ENCODE data around the gene SNN. TPM values are rescaled to one million over a fixed set of nuclear protein-coding genes. Genes with fewer than 3 reads are reported as not detected.

The SNN gene
- total RNA-seq, 1 experiment from 2014 or later, result 12.6 TPM

GRCh38 chr16:11629071-11630030 is 38.9 kb upstream of the SNN start:
- Histone ChIP-seq H3K9me3 (ENCODE audit: insufficient read depth, low read depth) (no peaks in the 10 kb centered on the region), H3K27me3 (ENCODE audit: insufficient read depth, low read depth) (no peaks in the 10 kb centered on the region), H2AFZ (no peak overlapping the region), H3K36me3 (ENCODE audit: low read depth) (no peaks in the 10 kb centered on the region), H3K4me1 (replicated peaks; ENCODE audit: insufficient read depth) (peaks cover 49% of the 10 kb centered on the region), H3K79me2 (ENCODE audit: low read depth) (no peaks in the 10 kb centered on the region), H3K27ac (peak overlapping the region; percentile 98), H3F3A (ENCODE audit: insufficient read depth, low read depth) (peaks cover 25% of the 10 kb centered on the region), H4K20me1 (ENCODE audit: insufficient read depth) (no peaks in the 10 kb centered on the region), H3K4me2 (peak overlapping the region; percentile 53), H3K9me2 (ENCODE audit: insufficient read depth) (no peaks in the 10 kb centered on the region), H3K4me3 (no peak overlapping the region)
- ChIA-PET POLR2A (ENCODE audit: unreplicated experiment) (interaction anchor here (0.6 kb wide), 1 partner anchor 34 kb away, joined by 7 read pairs; no protein-coding TSS in a partner anchor), CTCF (interaction anchor here (0.6 to 0.7 kb wide), 3 partner anchors 14 to 187 kb away, joined by 3 to 10 read pairs (median 5); no protein-coding TSS in a partner anchor)
- no peak for TF ChIP-seq EZH2 (IDR thresholded peaks at IDR 0.05; ENCODE audit: low read depth)
- TF ChIP-seq, protein P1, sequence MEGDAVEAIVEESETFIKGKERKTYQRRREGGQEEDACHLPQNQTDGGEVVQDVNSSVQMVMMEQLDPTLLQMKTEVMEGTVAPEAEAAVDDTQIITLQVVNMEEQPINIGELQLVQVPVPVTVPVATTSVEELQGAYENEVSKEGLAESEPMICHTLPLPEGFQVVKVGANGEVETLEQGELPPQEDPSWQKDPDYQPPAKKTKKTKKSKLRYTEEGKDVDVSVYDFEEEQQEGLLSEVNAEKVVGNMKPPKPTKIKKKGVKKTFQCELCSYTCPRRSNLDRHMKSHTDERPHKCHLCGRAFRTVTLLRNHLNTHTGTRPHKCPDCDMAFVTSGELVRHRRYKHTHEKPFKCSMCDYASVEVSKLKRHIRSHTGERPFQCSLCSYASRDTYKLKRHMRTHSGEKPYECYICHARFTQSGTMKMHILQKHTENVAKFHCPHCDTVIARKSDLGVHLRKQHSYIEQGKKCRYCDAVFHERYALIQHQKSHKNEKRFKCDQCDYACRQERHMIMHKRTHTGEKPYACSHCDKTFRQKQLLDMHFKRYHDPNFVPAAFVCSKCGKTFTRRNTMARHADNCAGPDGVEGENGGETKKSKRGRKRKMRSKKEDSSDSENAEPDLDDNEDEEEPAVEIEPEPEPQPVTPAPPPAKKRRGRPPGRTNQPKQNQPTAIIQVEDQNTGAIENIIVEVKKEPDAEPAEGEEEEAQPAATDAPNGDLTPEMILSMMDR (conservative IDR thresholded peaks at IDR 0.05), result no peak
- no TSS peak for BruUV-seq (replicated peaks)
- intact Hi-C loops (cut with micrococcal nuclease; ENCODE audit: unreplicated experiment), result no loop called here
- no peak for DNase-seq

- TF ChIP-seq EZH2 (IDR thresholded peaks at IDR 0.05; ENCODE audit: low read depth), result no peak
- TF ChIP-seq, protein P1 (conservative IDR thresholded peaks at IDR 0.05), result no peak
- Histone ChIP-seq H4K20me1 (ENCODE audit: insufficient read depth) (no peaks in the 10 kb centered on the region), H3F3A (ENCODE audit: insufficient read depth, low read depth) (peaks cover 25% of the 10 kb centered on the region), H3K27me3 (ENCODE audit: insufficient read depth, low read depth) (no peaks in the 10 kb centered on the region), H3K4me2 (peak overlapping the region; percentile 3), H3K27ac (peak overlapping the region; percentile 98), H3K36me3 (ENCODE audit: low read depth) (no peaks in the 10 kb centered on the region), H3K9me2 (ENCODE audit: insufficient read depth) (no peaks in the 10 kb centered on the region), H3K79me2 (ENCODE audit: low read depth) (no peaks in the 10 kb centered on the region), H3K9me3 (ENCODE audit: insufficient read depth, low read depth) (no peaks in the 10 kb centered on the region), H3K4me1 (replicated peaks; ENCODE audit: insufficient read depth) (peaks cover 49% of the 10 kb centered on the region), H3K4me3 (no peak overlapping the region), H2AFZ (no peak overlapping the region)
- peak; percentile 61 to 72 for DNase-seq
- ChIA-PET POLR2A (ENCODE audit: unreplicated experiment) (interaction anchor here (0.7 kb wide), 1 partner anchor 44 kb away, joined by 17 read pairs; no protein-coding TSS in a partner anchor), CTCF (interaction anchor here (0.6 to 0.7 kb wide), 4 partner anchors 15 to 87 kb away, joined by 3 to 11 read pairs (median 10); partner anchors contain the start of gene LITAF)
- intact Hi-C loops (cut with micrococcal nuclease; ENCODE audit: unreplicated experiment), result no loop called here
- BruUV-seq (replicated peaks), result no TSS peak
These were observed 38.0 kb upstream of the SNN start for GRCh38 chr16:11630046-11630767.

GRCh38 chr16:11630768-11631056 is 37.5 kb upstream of the SNN start:
- peaks cover 49% of the 10 kb centered on the region for H3K4me1 ChIP-seq (replicated peaks; ENCODE audit: insufficient read depth)
- H3K4me3 ChIP-seq, result no peak overlapping the region
- H3K27ac ChIP-seq, result no peak overlapping the region
- no peaks in the 10 kb centered on the region for H3K9me3 ChIP-seq (ENCODE audit: insufficient read depth, low read depth)
- intact Hi-C loops (cut with micrococcal nuclease; ENCODE audit: unreplicated experiment), result no loop called here
- H3K9me2 ChIP-seq (ENCODE audit: insufficient read depth), result no peaks in the 10 kb centered on the region
- no TSS peak for BruUV-seq (replicated peaks)
- ChIA-PET CTCF (interaction anchor here (0.6 kb wide), 2 partner anchors 44 to 87 kb away, joined by 10 to 11 read pairs; partner anchors contain the start of gene LITAF), POLR2A (ENCODE audit: unreplicated experiment) (interaction anchor here (0.7 kb wide), 1 partner anchor 45 kb away, joined by 17 read pairs; no protein-coding TSS in a partner anchor)
- no peaks in the 10 kb centered on the region for H3K27me3 ChIP-seq (ENCODE audit: insufficient read depth, low read depth)
- TF ChIP-seq, protein P1 (conservative IDR thresholded peaks at IDR 0.05), result no peak
- no peak for TF ChIP-seq EZH2 (IDR thresholded peaks at IDR 0.05; ENCODE audit: low read depth)
- no peak for DNase-seq
- H3K36me3 ChIP-seq (ENCODE audit: low read depth), result no peaks in the 10 kb centered on the region
- H3K79me2 ChIP-seq (ENCODE audit: low read depth), result no peaks in the 10 kb centered on the region
- H3K4me2 ChIP-seq, result no peak overlapping the region
- H3F3A ChIP-seq (ENCODE audit: insufficient read depth, low read depth), result peaks cover 25% of the 10 kb centered on the region
- H2AFZ ChIP-seq, result no peak overlapping the region
- H4K20me1 ChIP-seq (ENCODE audit: insufficient read depth), result no peaks in the 10 kb centered on the region
